NCI-H526 (cell line): ENCODE measurements around the gene UTS2R.
"Not testable (repeated sequence)": the region's sequence is repeated elsewhere in the genome, so short reads cannot be mapped to it uniquely, and the experiment has no call there.

Source experiments
- DNase-seq, 2 experiments: peaks; one replicate each; lab custom pipeline; 2025; lab: John Stamatoyannopoulos, UW

Gene UTS2R

DNA sequence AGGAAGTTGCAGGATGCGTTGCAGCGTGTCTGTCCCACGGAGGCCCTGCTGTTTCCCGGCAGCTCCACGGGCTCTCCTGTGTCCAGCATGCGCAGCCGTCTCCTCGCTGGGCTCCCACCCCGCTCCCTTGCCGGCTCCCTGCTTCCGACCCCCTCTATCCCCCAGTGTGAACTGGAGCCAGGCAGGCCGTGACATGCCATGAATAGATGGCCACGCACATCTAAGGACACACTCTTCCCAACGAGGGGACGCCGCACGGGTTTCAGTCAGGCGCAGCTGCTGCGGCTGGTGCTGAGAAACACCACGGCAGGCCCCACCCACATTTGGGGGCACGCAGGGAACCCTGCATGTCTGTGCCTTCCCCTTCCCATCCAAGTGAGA, 37.4 kb downstream of the UTS2R start:
- DNase-seq = no peak

- DNase-seq = no peak
Observed at GRCh38 chr17:82410014-82410716, 38.6 kb downstream of the UTS2R start.

- no peak for DNase-seq
Observed at GRCh38 chr17:82411396-82412053, 40.0 kb downstream of the UTS2R start.

GRCh38 chr17:82412081-82412480, 40.5 kb downstream of the UTS2R start:
- not testable (repeated sequence) for DNase-seq

DNA sequence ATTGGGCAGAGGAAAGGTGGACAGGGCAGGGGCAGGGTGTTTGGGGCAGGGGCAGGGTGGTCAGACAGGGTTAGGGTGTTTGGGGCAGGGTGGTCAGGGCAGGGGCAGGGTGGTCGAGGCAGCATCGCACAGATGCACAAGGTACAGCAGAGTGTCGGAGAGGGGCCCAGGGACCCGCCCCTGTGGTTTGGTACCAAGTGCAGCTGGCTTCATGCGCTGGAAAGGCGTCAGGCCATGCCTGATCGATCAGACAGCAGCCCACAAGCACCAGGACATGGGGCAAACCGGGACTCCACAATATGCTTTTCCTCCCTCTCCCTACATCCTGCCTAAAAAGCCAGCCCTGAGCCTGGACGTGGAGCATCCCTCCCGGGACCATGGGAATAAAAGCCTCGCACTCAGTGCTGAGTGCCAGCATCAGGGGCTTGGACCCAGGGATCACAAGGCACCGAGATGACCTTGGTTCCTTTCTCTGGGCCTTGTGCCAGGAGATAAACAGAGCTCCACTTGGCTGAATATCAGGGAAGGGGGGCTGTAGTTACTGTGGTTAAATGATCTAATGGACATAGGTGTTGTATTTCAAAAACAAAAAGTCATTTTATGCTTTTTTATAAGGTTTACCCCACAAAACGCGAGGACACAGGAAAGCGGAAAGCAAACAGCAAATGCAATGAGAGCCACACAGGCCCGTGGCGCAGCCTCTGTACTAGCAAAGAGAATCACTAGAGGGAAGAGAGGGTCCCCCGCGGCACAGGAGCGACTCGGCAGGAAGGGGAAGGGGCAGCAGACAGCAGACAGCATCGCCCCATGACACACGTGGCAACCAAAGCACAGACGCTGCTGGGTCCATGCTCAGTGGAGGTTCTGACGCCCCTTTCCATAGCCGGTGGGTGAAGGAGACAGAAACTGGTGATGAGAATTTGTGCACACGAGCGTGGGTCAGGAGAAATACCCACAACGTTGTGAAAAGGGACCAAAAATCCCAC, 41.3 kb downstream of the UTS2R start:
- no peak for DNase-seq

- peak; percentile 22 to 84 for DNase-seq
Observed at GRCh38 chr17:82414548-82415281, 43.1 kb downstream of the UTS2R start.

DNA sequence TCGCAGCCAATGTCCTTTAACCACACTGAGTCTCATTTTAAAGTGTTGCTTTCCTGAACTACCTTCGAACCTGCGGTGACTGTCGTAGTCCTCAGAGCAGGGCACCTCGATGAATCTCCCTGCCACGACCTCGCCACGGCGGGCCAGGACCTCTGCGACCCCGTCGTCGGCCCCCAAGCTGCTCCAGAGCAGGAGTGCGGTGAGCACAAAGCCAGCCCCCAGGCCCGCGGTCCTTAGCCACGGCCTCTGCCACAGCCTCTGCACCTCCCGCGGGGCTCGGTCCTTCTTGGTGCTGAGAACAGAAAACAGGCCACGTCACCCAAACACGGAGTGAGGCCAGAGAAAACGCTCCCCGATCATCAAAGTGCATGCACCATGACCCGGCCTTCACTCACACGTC, 43.8 kb downstream of the UTS2R start:
- no peak for DNase-seq

GRCh38 chr17:82415786-82416185, 44.2 kb downstream of the UTS2R start:
- no peak for DNase-seq

DNA sequence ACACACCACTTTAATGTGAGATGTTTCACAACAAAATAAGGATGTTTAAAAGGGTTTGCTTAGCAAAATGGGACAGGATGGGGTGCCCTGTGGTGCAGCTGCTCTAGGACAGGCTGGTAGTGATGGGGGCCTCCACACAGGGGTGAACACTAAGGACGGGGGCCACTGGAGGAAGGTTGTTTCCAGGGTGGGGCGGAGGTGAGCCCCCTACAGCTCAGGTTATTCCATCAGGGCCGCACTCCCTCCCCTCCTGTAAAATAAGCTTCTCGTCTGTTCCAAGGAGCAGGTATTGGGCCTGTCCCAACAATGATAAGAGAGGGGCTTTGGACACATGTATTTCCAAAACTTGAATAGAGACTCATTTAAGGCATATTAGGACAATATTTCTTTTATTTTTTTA, 44.7 kb downstream of the UTS2R start:
- no peak for DNase-seq

- DNase-seq = peak in 1 of 2 experiments; percentile 21
Observed at GRCh38 chr17:82416771-82417170, 45.2 kb downstream of the UTS2R start.

- peak; percentile 23 to 95 for DNase-seq
Observed at GRCh38 chr17:82418001-82418986, 46.7 kb downstream of the UTS2R start, which contains the start of the genes HEXD and OGFOD3. HEXD (plus strand) TSS chr17:82418347; CDS start chr17:82419800, 1,453 bp downstream. OGFOD3 (minus strand) TSS chr17:82418586; CDS start chr17:82418485, 101 bp downstream.

DNA sequence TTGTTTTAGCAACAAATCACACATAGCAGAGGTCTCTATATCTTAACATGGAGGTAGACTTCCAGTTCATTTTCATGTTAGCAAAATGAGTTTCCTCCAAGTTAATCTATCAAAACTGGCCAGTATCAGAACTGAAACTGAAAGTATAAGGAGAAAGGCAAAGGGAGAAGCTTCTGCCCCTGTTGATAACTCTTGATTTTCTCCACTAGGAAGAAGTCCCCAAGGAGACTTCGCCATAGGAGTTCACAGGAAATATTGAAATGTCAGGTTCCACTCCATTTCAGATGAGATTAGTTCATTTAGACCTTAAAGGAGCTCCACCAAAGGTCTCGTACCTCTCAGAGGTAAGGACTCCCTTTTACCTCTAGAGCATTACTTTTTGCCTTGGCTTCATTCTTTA, 48.0 kb downstream of the UTS2R start:
- DNase-seq = no peak

DNA sequence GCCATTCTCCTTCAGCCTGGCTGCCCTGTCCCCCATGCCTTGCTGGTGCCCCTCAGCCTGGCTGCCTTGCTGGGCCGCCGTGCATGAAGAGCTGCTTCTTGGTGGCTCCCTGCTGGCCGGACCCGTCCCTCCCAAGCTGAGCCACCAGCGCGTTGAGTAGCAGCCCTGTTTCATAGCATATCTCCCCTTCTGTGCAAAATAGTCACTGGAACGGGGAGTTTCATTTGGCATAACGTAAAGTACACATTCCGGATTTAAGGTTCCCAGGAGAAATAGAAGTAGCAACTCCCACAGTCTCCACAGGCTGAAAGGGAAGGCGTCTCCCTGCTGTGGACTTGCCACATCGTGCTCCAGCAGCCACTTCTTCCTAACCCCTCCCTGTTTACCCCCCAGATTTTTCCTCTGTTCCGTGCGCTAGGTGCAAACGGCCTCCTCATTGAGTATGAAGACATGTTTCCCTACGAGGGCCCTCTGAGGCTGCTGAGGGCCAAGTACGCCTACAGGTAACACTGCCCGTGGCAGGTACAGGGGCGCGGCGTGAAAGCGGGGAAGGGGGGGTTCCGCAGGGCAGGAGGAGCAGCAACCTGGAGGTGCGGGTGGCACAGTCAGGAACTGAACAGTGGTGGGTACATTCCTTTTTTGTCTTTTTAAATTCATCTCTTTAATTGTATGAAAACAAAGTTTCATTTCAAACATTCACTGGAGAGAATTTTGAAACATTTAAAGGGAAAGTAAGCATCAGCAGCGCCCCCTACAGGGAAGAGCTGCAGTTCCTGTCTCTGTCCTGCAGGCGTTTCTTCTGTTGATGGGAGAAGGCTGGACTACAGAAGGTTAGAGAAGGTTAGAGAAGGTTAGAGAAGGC, 52.7 kb downstream of the UTS2R start:
- peak; percentile 67 to 79 for DNase-seq

- DNase-seq = no peak
Observed at GRCh38 chr17:82424863-82425159, 53.2 kb downstream of the UTS2R start.
